SU-DHL-6 (cell line): Measurements from ENCODE around the gene SEPTIN2.

Experiments
- H2AFZ ChIP-seq: fragments of 200-600 bp; sonication (generic); 2 replicates; pipeline ENCODE4 v1.6.1; 2014; ENCODE audit warnings: low read depth, mild to moderate bottlenecking, moderate library complexity, mixed read lengths, antibody characterized with exemption, low read length; ENCODE audit not compliant: severe bottlenecking
- H3F3A ChIP-seq: fragments of 200-600 bp; shearing (Covaris generic); 2 replicates; pipeline ENCODE4 v1.6.0; 2016; ENCODE audit warnings: antibody characterized with exemption, mild to moderate bottlenecking; ENCODE audit not compliant: insufficient read depth
- H3K27ac ChIP-seq: fragments of 200-600 bp; sonication (generic); 2 replicates; pipeline ENCODE4 v1.5.1; 2016; ENCODE audit warnings: low read depth, mild to moderate bottlenecking, low read length, moderate library complexity, mixed read lengths
- H3K27me3 ChIP-seq: fragments of 200-600 bp; sonication (generic), shearing (Covaris generic); 2 replicates; pipeline ENCODE4 v1.6.0; 2014; ENCODE audit warnings: mild to moderate bottlenecking, low read length
- H3K36me3 ChIP-seq: fragments of 200-600 bp; sonication (generic); 2 replicates; pipeline ENCODE4 v1.6.1; 2014; ENCODE audit warnings: mild to moderate bottlenecking, low read length, mixed read lengths
- H3K4me2 ChIP-seq: fragments of 300-600, 200-600 bp; shearing (Covaris generic), sonication (generic); 2 replicates; pipeline ENCODE4 v1.6.0; 2014; ENCODE audit warnings: low read length, low read depth, mild to moderate bottlenecking; ENCODE audit not compliant: poor library complexity, severe bottlenecking
- H3K4me3 ChIP-seq: fragments of 200-600 bp; sonication (generic); 2 replicates; pipeline ENCODE4 v1.5.1; 2014; ENCODE audit warnings: antibody characterized with exemption, low read length, mild to moderate bottlenecking, mixed read lengths; ENCODE audit not compliant: insufficient read depth, poor library complexity, severe bottlenecking
- H3K79me2 ChIP-seq: fragments of 200-600 bp; sonication (generic); 2 replicates; pipeline ENCODE4 v1.6.1; 2014; ENCODE audit warnings: mild to moderate bottlenecking, low read length, moderate library complexity; ENCODE audit not compliant: insufficient read depth
- H3K9ac ChIP-seq: fragments of 200-600 bp; sonication (generic); 2 replicates; pipeline ENCODE4 v1.7.0; 2014; ENCODE audit warnings: mild to moderate bottlenecking, low read length
- H3K9me2 ChIP-seq: fragments of 200-600 bp; sonication (generic); replicated peaks from 2 replicates; pipeline ENCODE4 v1.6.1; 2014; ENCODE audit warnings: low read length; ENCODE audit not compliant: insufficient read depth
- H3K9me3 ChIP-seq: fragments of 200-600 bp; sonication (generic); 2 replicates; pipeline ENCODE4 v1.6.1; 2014; ENCODE audit warnings: low read length, mixed read lengths; ENCODE audit not compliant: insufficient read depth
- H4K20me1 ChIP-seq: fragments of 200-600 bp; sonication (generic); 2 replicates; pipeline ENCODE4 v1.6.1; 2014; ENCODE audit warnings: low read depth, mild to moderate bottlenecking, antibody characterized with exemption, low read length, moderate library complexity, mixed read lengths
- EZH2phosphoT487 ChIP-seq: fragments of 200-600 bp; sonication (generic), shearing (Covaris generic); conservative IDR thresholded peaks from 2 replicates; pipeline ENCODE4 v1.6.1; 2018; ENCODE audit warnings: mild to moderate bottlenecking, antibody characterized with exemption, low read length, moderate library complexity, mixed read lengths
- TF ChIP-seq, protein P1 (sequence below): fragments of 200-600 bp; sonication (generic); IDR thresholded peaks from one replicate; pipeline ENCODE4 v1.5.1; 2017; ENCODE audit warnings: antibody characterized with exemption, mild to moderate bottlenecking, low read length, moderate library complexity; ENCODE audit not compliant: insufficient read depth, poor library complexity, severe bottlenecking

The SEPTIN2 gene

DNA sequence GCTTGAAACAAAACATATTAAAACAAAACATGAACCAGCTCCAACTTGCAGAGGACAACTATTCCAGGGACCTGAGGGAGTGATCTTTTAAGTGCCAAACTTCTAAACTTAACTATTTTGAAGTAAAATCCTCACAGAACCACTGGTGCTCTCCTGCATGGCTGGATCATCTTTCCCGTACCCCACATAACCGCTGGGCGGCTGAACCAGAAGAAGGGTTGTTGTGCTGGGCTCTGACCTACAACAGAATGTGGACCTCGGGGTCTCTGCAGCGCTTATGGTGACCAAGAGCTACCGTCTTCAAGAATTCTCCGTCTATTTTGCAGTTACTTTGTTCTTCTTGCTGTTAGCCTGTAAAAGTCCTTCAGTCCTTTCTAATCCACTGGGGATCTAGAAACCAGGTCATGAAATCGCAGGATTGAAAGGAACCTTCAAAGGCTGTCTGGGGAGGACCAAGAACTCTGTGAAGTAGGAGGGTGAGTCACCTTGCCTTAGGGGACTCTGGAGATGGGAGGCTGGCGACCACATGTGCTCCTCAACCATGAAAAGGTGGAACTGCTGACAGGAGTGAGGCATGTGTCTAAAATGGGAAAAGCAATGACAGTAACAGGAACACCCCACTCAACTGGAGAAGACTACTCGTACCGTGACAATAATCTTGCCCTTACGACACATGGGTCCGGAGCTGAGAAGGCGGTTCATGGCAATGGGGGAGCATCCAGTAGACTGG, 46.8 kb upstream of the SEPTIN2 start:
- Histone ChIP-seq H3K4me2 (no peak overlapping the region), H3K9ac (no peak overlapping the region), H3F3A (no peaks in the 10 kb centered on the region), H3K79me2 (peaks cover 37% of the 10 kb centered on the region), H3K36me3 (0 out of 2 replicates have a peak, but pooled peaks cover 4% of the 10 kb centered on the region), H3K4me3 (no peak overlapping the region), H4K20me1 (peaks cover 7% of the 10 kb centered on the region; the same call in 1 of the 2 replicates), H3K9me3 (no peaks in the 10 kb centered on the region), H3K9me2 (no peaks in the 10 kb centered on the region), H3K27me3 (no peaks in the 10 kb centered on the region), H3K27ac (no peak overlapping the region), H2AFZ (no peak overlapping the region)
- TF ChIP-seq, protein P1, sequence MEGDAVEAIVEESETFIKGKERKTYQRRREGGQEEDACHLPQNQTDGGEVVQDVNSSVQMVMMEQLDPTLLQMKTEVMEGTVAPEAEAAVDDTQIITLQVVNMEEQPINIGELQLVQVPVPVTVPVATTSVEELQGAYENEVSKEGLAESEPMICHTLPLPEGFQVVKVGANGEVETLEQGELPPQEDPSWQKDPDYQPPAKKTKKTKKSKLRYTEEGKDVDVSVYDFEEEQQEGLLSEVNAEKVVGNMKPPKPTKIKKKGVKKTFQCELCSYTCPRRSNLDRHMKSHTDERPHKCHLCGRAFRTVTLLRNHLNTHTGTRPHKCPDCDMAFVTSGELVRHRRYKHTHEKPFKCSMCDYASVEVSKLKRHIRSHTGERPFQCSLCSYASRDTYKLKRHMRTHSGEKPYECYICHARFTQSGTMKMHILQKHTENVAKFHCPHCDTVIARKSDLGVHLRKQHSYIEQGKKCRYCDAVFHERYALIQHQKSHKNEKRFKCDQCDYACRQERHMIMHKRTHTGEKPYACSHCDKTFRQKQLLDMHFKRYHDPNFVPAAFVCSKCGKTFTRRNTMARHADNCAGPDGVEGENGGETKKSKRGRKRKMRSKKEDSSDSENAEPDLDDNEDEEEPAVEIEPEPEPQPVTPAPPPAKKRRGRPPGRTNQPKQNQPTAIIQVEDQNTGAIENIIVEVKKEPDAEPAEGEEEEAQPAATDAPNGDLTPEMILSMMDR: no peak
- TF ChIP-seq EZH2phosphoT487: no peak

DNA sequence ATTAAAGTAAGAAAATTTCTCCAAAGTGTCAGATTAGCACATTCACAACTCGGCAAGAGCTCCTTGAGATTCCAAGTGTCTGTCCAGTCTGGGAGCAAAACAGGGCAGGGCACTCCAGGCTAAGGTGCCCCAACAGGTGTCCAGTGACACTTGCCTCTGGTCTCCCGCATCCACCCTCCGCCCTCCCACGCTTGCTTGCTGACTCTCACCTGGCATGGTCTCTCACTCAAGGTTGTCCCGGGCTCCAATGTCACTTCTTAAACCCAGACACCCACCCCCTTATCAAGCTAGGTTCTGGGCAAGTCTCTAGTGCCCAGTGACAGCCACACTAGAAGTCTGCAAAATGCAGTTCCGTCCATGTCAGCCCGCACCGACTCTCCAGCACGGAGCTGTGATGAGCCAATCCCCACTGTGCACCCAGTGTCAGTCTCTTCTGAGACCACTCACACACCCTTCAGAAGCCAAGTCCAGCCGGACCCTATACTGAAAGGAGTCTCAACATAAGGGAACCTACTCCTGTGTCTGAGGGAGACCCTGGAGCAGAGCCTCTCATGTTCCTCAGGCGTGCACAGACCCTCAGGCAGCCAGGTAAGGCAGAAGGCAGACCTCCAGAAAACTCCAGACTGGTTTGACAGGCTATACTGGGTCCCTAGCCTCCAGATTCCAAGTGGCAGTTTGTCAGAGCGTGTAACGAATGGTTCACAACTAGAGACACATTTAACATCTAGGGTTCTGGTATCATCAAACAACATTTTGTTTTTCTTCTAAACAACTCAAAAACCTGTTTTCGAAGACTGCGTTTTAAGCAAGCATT, 45.8 kb upstream of the SEPTIN2 start:
- Histone ChIP-seq H3K9ac (no peak overlapping the region), H3K9me2 (no peaks in the 10 kb centered on the region), H3K4me3 (no peak overlapping the region), H3F3A (no peaks in the 10 kb centered on the region), H3K27me3 (no peaks in the 10 kb centered on the region), H4K20me1 (peaks cover 7% of the 10 kb centered on the region; the same call in 1 of the 2 replicates), H3K9me3 (no peaks in the 10 kb centered on the region), H3K79me2 (peaks cover 38% of the 10 kb centered on the region), H2AFZ (no peak overlapping the region), H3K4me2 (no peak overlapping the region), H3K36me3 (0 out of 2 replicates have a peak, but pooled peaks cover 4% of the 10 kb centered on the region), H3K27ac (no peak overlapping the region)
- TF ChIP-seq EZH2phosphoT487: no peak
- TF ChIP-seq, protein P1: no peak

DNA sequence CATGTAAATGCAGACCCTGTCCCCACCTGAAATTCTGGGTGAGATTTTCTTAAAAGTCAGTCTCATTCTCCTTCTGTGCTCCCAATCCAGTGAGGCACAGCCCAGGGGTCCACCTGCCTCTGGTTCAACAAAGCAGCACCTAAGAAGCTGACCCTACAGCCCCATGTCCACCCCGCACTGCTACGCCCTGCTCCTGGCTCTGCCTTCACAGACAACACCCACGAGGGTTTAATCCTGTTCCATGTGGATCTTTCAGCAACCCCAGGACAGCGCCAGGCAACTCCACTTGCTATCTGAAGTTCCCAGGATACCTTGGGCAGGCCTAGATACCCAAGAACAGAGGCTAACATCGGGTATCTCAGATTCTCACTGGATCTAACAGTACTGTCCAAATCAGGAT, 45.2 kb upstream of the SEPTIN2 start:
- H3K4me2 ChIP-seq: no peak overlapping the region
- peaks cover 12% of the 10 kb centered on the region; the same call in 1 of the 2 replicates for H4K20me1 ChIP-seq
- no peak overlapping the region for H3K4me3 ChIP-seq
- 0 out of 2 replicates have a peak, but pooled peaks cover 5% of the 10 kb centered on the region for H3K36me3 ChIP-seq
- H2AFZ ChIP-seq: no peak overlapping the region
- H3K9me2 ChIP-seq: no peaks in the 10 kb centered on the region
- no peaks in the 10 kb centered on the region for H3K9me3 ChIP-seq
- no peak overlapping the region for H3K9ac ChIP-seq
- TF ChIP-seq EZH2phosphoT487: no peak
- TF ChIP-seq, protein P1: no peak
- no peak overlapping the region for H3K27ac ChIP-seq
- peaks cover 44% of the 10 kb centered on the region for H3K79me2 ChIP-seq
- H3K27me3 ChIP-seq: no peaks in the 10 kb centered on the region
- peaks cover 5% of the 10 kb centered on the region; the same call in 1 of the 2 replicates for H3F3A ChIP-seq
